Mesothelial cell of epicardium (in vitro differentiated cells): Measurements from ENCODE around the gene KIAA1671. TPM values are rescaled to one million over a fixed set of nuclear protein-coding genes. Genes with fewer than 3 reads are reported as not detected.

ENCODE experiments used
- DNase-seq, 2 experiments: peaks; one replicate each; pipeline ENCODE4 v3.0.0; 2021; ENCODE audit warnings: low spot score in 2 of 2; ENCODE audit not compliant: unreplicated experiment in 2 of 2
- H3K27ac Mint-ChIP-seq: 2 replicates; pipeline ENCODE4 v1.8.0; 2021; ENCODE audit warnings: mixed read lengths
- H3K27me3 Mint-ChIP-seq: 2 replicates; pipeline ENCODE4 v1.8.0; 2021; ENCODE audit warnings: low read depth, mixed read lengths
- H3K36me3 Mint-ChIP-seq: 2 replicates; pipeline ENCODE4 v1.8.0; 2021; ENCODE audit warnings: mixed read lengths
- H3K4me1 Mint-ChIP-seq: 2 replicates; pipeline ENCODE4 v1.8.0; 2021; ENCODE audit warnings: mixed read lengths
- H3K4me3 Mint-ChIP-seq: 2 replicates; pipeline ENCODE4 v1.8.0; 2021; ENCODE audit warnings: mild to moderate bottlenecking, moderate library complexity, mixed read lengths
- H3K9me3 Mint-ChIP-seq: 2 replicates; pipeline ENCODE4 v1.8.0; 2021; ENCODE audit warnings: mixed read lengths
- CTCF ChIP-seq: fragments of 200-600 bp; sonication (generic); IDR thresholded peaks from one replicate; pipeline ENCODE4 v1.5.0; 2021; ENCODE audit warnings: antibody characterized with exemption; ENCODE audit not compliant: unreplicated experiment
- total RNA-seq: library from RNA; stranded (reverse); gene quantifications from 3 replicates; pipeline ENCODE4 v1.2.1, GENCODE V29; 2021

The KIAA1671 gene
- total RNA-seq, 1 donor from 2014 or later, result 21.8 TPM

- no peak for TF ChIP-seq CTCF
- H3K36me3 Mint-ChIP-seq, result peaks cover 3% of the 10 kb centered on the region
- DNase-seq, result no peak
- no peaks in the 10 kb centered on the region for H3K27me3 Mint-ChIP-seq
- no peak overlapping the region for H3K4me3 Mint-ChIP-seq
- no peak overlapping the region for H3K27ac Mint-ChIP-seq
- no peaks in the 10 kb centered on the region for H3K9me3 Mint-ChIP-seq
- H3K4me1 Mint-ChIP-seq, result no peaks in the 10 kb centered on the region
Observed at GRCh38 chr22:25172153-25172552, 219.6 kb downstream of the KIAA1671 start.

GRCh38 chr22:25174156-25174887 is 221.8 kb downstream of the KIAA1671 start:
- Mint-ChIP-seq H3K36me3 (peaks cover 11% of the 10 kb centered on the region), H3K27ac (no peak overlapping the region), H3K27me3 (no peaks in the 10 kb centered on the region), H3K4me1 (no peaks in the 10 kb centered on the region), H3K9me3 (peaks cover 1% of the 10 kb centered on the region), H3K4me3 (no peak overlapping the region)
- no peak for DNase-seq
- TF ChIP-seq CTCF, result no peak

GRCh38 chr22:25174888-25175411 is 222.4 kb downstream of the KIAA1671 start:
- Mint-ChIP-seq H3K4me1 (no peaks in the 10 kb centered on the region), H3K27me3 (no peaks in the 10 kb centered on the region), H3K4me3 (no peak overlapping the region), H3K27ac (no peak overlapping the region), H3K36me3 (peaks cover 17% of the 10 kb centered on the region), H3K9me3 (peaks cover 7% of the 10 kb centered on the region)
- DNase-seq, result no peak
- no peak for TF ChIP-seq CTCF

- TF ChIP-seq CTCF, result no peak
- H3K27ac Mint-ChIP-seq, result no peak overlapping the region
- H3K4me3 Mint-ChIP-seq, result no peak overlapping the region
- peaks cover 19% of the 10 kb centered on the region for H3K36me3 Mint-ChIP-seq
- no peaks in the 10 kb centered on the region for H3K27me3 Mint-ChIP-seq
- DNase-seq, result no peak
- H3K9me3 Mint-ChIP-seq, result peaks cover 9% of the 10 kb centered on the region
- no peaks in the 10 kb centered on the region for H3K4me1 Mint-ChIP-seq
Observed at GRCh38 chr22:25176175-25176574, 223.7 kb downstream of the KIAA1671 start.

GRCh38 chr22:25176799-25177198 is 224.3 kb downstream of the KIAA1671 start:
- Mint-ChIP-seq H3K4me3 (no peak overlapping the region), H3K27me3 (no peaks in the 10 kb centered on the region), H3K9me3 (peaks cover 9% of the 10 kb centered on the region), H3K4me1 (no peaks in the 10 kb centered on the region), H3K36me3 (peaks cover 19% of the 10 kb centered on the region), H3K27ac (no peak overlapping the region)
- no peak for DNase-seq
- no peak for TF ChIP-seq CTCF
